NOMO-1 treated with DMSO at 0.1 percent for 48 hours (cell line): ENCODE measurements around the gene HS6ST2.
A peak's percentile ranks its signal among the peaks of the same experiment; 100 is the strongest.
"Not testable (repeated sequence)": the region's sequence is repeated elsewhere in the genome, so short reads cannot be mapped to it uniquely, and the experiment has no call there.

ENCODE experiments used
- DNase-seq: peaks from one replicate; lab custom pipeline; 2025; ENCODE audit not compliant: unreplicated experiment; lab: John Stamatoyannopoulos, UW

HS6ST2 gene

DNA sequence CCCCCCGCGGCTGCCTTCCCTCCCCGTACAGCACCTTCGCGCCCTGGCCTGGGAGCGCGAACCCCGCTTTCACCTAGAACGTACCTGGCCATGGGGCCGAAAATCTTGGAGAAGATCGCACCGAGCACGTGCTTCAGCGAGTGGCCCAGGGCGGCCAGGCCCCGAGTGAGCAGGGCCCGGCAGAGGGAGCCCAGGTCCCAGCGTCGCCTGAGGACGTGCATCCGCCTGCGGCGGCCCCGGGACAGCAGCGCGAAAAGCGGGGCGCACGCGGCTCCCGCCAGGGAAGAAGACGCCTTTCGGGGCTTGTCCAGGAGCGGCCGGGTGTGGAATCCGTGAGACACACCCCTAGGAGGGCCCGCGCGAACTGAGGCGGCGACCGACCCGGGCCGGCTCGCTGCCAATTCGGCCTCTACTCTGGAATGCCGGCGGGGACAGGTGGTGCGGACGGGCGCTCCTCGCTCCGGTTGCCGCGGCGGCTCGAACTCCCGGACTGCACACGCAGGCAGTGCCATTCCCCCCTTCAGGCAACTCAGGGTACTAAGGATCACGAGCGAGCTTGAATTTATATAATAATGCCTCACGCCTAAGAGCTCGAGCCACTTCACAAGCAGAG, at the start of gene HS6ST2:
Gene HS6ST2 (minus strand): TSS at position 539 of the 613 bp plus-strand sequence.
- no peak for DNase-seq

DNA sequence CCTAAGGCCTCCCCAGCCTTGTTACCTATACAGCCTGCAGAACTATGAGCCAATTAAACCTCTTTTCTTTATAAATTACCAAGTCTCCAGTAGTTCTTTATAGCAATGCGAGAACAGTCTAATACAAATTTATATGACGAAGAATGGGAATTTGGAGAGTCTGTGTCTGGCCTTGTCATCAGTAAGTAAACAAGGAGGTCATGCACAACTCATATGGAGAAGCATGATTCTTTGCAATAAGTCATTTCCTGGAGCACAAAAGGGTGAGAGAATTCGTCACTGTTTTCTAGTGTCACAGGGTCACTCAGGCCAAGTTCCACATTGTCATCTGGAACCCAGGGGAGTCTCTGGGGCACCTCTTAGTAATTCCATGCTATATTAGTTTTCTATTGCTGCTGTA, 49.0 kb upstream of the HS6ST2 start:
- no peak for DNase-seq

DNA sequence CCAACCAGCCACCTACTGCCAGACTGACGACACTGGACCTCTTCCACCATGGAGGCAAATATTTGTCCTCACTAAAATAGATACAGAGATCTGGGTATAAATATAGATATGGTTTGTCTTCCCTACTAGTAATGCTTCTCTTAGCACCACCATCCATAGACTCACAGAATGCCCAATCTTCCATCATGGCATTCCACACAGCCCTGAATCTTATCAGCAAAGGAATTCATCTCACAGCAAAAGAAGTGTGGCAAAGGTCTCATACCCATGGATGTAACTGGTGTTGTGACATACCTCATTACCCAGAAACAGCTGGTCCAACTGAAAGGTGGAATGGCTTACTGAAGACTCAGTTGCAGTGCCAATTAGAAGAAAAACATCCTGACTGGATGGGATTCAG, 47.2 kb upstream of the HS6ST2 start:
- DNase-seq = no peak

DNA sequence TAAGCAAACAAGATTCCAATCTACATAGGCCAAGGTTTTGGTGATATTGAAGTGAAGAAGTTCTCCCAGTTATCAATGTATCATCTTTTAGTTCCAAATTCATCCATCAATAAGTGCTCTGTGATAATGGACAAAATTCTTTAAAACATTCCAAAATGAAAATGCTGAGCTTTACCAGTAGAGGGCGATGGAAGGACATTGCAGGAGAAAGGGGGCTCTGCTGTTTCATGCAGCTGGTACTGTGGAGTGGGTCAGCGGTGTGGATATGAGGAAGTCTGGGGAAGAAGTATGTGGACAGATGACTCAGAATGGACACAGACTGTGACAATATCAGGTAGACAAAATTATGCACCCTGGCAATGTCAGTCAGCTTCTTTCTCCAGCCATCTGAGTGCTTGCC, 46.6 kb upstream of the HS6ST2 start:
- DNase-seq = peak; percentile 1

DNA sequence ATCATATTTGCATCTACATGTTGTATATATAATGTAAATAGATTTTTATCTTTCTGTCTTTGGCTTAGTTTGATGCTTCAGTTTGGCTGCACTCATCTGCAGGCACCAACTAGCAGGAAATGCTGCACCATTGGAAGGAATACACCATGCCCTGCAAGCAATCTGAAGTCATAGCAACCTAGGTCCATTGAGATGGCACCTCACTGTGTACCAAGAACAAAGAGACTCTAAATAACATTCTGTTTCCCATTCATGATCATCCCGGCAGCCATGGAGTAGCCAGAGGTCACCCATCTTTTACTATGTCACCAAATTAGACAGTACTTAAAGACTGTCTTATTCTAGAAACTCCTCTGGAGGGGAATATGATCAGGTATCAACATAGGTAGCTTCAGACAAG, 40.8 kb upstream of the HS6ST2 start:
- no peak for DNase-seq

DNA sequence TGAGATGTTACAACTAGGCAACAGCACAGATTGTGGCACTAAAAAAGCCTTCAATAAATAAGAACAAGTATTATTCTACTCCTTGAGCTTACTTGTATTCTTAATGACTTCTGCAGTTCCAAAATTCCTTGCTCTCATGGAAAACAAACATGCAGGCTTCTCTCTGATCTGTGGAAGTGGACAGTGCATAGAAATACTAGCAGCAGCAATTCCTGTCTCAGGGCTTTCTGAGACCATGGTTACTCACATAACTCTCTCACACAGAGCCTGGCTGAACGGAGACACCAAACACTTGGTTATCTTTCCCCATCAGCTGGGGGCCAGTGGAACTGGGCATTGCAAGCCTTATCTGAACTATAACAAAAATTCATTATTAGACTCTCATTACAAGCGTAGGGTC, 32.4 kb upstream of the HS6ST2 start:
- DNase-seq = no peak

DNA sequence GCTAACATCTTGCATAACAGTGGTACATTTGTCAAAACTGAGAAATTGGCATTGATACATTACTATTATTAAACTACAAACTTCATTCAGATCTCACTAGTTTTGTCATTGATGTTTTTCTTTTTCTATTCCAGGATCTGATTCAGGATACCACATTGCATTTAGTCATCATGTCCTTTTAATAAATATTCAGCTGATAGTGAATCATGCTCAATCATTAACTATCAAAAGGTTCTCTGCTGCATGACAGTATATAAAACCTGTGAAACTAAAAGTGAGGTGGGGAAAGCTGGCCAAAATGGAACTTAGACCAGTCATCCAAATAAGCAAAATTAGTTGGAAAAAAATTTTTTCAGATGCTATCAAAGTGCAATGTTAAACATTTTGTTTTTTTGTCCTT, 28.1 kb upstream of the HS6ST2 start:
- DNase-seq = no peak

DNA sequence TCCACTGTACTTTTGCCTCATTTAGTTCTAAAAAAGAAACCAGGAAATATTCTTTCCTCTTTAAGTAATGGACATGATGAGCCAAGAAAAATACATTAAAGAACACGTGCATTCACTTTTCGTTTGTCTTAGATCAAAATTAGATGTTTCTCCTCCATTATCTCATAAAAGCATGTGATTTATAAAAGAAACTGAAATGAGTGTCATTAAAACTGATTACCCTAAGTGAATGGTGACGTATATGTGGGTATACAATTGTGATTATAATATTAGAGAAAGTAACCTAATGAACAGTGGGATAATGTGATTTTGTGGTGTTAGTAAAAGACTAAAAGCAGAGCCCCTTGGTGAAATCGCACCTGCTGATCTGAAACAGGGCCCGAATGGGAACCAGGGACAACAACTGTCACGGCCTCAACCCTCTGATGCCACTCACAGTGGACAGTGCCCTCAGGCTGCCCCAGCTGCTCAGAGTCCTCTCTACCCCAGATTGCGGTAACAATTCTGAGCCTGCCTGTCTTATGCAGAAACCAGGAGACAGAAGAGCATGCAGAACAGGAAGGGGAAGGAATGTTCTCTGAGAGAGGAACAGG, 25.7 kb upstream of the HS6ST2 start:
- no peak for DNase-seq

DNA sequence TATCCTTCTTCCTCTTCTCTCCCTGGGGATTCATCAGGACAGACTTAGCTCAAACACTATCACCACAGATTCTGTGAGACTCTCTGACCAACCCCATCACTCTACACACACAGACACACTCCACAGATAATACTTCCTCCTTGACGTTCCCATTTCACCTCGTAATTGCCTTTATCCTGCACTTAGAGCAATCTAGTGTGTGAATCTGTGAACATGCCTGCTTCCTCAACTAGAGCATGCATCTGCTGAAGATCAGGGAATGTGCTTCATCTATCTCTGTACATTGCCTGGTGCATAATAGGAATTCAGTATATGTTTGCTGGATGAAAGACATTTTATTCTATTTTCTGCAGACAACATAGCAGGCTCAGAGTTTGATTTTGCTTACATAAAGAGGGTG, 25.1 kb upstream of the HS6ST2 start:
- no peak for DNase-seq

DNA sequence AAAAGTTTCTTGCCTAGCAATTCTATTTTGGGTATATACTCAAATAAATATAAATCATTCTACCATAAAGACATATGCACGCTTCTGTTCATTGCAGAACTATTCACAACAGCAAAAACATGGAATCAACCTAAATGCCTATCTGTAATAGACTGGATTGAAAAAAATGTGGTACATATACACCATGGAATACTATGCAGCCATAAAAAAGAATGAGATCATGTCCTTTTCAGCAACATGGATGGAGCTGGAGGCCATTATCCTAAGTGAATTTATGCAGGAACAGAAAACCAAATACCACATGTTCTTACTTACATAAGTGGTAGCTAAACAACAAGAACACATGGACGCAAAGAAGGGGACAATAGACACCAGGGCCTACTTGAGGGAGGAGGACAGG, 21.6 kb upstream of the HS6ST2 start:
- DNase-seq = not testable (repeated sequence)

DNA sequence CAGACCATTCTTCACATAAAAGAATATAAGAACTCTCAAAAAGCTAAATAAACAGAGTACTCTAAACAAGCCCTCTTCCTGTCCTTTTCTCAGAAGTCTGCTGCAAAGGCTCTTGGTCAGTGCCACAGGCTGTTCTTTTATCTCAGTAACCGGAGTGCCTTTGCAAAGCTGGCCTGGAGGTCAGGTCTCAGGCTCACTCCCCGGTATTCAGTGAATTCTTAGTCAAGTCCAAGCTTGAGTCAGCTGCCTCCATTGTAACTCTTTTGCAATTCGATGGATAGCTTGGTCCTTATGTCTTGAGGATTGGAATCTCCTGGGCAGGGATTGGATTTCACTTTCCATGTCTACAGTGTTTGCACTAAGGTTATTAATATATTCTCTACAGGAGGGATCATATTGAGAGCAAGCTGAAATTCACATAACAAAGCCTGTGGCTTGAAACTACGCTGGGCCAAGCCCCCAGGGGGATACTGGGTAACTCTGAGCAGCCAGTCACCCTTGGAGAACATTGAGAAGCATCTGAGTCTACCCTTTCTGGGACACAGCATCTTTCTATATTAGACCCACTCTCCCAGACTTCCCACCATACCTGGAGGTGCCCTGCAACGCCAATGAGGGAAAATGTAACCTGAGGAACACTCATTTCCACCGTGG, 10.0 kb upstream of the HS6ST2 start:
- DNase-seq = no peak

DNA sequence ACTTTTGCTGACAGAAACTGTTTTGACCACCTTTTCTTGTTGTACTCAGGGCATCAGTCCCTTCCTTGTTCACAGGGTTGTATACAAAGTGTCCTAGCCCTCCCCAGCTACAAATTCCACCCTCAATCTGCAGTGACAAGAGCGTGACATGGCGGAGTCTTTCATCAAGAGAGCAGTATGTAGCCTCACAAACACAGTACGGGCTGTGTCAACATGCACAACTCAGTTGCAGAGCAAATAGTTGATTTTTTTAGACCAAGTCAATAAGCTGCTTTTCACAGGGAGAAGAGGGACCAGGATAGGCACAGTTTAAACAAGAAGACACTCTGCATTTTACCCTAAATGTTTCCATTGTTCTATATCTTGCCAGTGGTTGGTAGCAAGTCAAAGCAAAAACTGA, 8.6 kb upstream of the HS6ST2 start:
- DNase-seq = no peak

DNA sequence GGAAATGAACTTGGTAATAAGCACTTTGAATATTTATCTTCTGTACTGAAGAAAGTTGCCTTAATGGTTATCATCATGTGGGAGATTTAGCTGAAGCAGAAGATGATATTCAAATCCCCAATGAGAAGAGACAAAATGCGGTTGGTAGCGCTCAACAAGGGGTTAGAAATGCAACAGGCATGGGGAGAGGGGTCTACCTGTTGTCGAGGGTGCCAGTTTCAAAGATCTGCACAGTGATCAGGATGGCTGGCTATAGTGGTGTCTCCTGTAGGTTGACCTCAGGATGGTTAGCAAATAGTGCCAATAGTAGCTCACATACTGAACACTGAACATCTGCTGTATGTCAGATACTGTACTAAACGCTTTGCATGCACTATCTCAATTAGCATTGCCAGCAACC, 7.0 kb upstream of the HS6ST2 start:
- no peak for DNase-seq

DNA sequence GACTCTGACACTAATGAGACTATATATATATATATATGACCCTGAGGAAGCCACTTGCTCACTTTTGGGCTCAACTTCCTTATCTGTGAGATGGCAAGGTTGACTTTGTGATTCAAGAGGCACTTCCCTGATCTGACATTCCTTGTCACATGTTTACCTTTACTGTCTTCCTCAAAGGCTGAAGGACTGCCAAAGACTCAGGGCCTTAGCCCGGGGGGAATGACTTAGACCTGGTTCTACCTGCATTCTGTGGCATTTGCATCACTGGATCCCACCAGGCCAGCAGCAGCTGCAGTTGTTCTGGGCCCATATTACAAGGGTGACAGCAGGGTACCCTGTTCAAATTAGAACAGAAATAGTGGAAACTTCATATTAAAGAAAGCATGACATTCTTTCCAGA, 3.1 kb upstream of the HS6ST2 start:
- no peak for DNase-seq

DNA sequence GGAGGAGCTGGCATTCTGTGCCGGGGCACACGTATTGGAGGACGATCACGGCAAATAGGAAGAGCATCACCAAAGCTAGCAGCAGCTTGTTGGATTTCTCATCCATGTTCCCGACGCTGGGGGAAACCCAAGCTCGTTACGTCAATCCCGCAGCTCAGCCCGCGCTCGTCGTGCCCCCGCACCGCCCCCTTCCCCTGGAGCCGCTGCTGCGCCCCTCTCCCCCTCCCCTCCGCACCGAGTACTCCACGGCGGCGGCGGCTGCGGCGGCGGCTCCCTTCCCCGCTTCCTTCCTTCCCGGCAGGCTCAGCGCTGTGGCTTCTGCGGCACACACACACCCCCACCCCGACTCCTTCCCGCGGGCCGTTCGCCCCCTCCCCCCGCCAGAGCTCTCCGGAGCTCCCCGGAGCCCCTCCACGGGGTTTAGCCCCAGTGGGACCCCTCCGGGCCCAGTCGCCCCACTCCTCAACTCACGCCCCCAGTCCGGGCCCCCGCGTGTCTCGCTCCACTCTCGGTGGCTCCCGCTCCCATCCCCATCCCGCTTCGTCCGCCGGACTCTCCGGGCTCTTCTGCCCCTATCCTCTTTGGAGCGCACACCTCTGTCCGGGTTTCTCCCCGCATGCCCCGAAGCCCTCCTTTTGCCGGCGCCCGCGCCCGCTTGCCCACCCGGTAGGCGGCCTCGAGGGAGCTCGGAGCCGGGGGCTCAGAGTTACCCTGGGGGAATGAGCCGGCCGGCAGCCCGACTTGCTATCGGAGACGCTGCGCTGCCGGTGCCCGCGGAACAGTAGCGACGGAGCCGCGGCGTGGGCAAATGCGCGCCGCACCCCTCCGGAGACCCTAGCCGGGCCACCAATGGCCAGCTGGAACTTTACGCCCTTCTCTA, 978 bp downstream of the HS6ST2 start:
- no peak for DNase-seq

DNA sequence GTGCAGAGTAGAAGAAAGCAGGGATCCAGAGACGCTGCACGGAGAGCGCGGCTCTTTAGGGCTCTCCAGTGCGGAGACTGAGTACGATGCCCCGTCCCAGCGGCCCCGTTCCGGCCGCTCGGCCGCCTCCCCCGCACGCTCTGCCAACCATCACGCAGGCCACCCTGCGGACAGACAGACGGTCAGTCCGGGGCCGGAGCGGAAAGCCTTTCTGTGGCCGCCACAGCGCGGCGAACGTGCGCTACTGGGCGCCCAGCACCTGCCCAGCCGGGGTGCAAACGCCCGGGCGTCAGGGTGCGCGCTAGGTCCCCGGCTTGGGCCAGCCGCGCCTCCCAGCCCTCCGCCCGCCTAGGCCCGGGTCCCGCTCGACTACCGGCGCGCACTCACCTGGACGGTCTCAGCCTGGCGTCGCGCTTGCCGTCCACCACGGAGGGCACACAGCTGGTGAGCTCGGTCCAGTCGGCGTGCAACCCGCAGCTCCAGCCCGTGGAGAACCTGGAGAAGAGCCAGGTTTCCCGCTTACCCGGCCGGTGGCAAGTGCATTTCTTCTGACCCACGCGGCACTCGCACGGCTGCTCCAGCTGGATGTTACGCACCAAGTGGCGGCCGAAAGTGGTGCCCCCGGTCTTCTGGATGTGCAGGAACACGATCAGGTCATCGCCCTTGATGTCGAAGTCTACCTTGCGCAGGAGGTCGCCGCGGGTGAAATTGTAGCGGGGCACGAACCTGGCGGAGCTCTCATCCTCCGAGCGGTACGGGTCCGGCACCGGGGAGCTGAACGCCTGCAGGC, 1.8 kb downstream of the HS6ST2 start:
- no peak for DNase-seq

DNA sequence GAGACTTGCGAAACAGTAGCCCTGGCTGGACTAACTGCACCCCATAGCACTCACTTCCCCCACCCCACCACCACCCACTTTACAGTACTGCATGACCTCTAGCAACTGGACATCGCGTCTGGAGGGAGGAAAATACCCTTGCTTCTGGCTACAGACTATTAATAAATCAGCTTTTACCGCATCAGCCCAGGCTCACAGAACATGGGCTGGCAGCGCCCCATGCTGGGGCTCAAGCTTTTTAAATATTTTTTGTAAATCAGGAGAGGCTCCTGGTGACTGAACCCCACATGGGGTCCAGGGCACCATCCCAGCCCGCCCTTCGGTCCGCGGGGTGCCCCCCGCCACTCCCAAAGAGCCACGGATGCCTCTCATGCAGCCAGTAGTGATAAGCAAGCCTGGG, 2.7 kb downstream of the HS6ST2 start:
- no peak for DNase-seq

DNA sequence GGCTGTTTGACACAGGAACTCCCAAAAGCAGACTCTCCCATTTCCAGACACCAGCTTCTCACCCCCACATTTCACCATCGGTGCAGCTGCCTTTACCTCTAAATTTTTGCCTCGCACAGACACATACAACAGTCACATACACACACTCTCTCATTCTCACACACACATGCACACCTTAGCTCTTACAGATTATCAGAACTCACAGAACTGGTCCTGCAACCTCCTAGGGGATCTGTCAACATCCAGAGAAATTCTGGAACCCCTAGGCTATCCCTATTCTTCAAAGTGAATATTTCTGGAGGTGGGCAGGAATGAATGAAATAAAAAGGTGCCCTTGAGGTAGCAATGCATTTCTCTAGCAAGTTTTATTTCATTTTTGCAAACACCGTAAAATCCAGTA, 4.1 kb downstream of the HS6ST2 start:
- no peak for DNase-seq

DNA sequence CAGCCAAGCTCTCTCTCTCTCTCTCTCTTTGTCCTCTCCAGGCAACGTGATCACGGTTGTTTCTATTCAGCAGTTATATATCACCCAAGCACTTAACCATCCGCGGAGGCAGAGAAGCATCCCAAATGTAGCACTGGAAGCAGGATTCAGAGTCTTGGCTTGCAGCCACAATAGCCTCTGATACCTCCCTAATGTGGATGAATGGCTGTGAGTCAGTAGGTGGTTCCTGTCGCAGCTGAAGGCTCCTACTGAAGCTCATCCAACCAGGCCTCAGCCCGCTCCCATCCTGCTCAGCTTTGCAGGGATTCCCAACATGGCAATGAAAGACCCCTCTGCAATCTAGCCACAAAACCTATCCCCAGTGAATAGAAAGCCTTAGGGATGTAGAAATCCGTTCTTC, 5.1 kb downstream of the HS6ST2 start:
- no peak for DNase-seq

DNA sequence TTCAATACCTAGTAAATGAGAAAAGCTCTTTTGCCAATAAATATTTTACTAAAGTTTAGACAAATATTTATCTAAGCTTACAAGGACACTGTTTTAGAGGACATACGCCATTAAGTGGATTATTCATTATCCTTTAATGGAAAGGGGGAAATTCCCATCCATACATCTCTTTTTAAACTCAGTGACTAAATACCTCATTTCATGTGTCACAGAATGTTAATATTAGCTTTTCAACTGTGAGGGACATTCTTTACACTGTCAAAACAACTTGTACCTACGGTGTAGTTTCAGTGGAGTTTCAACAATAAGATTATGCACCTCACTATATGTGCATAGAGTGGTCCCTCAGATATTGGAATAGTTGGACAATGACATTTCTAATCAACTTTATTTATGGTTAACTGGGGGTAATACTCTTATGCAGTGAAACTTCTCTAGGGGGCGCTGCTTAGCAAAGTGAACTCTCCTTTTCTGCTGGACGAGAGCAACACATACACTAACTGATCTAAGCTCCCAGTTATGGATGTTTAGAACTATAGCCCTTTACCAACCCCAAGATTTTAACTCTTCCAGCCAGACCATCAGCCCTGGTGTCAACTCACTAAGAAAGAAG, 9.7 kb downstream of the HS6ST2 start:
- no peak for DNase-seq
